Esophagus mucosa (tissue), 1 donor: ENCODE results near the gene CLRN3. TPM values are rescaled to one million over a fixed set of nuclear protein-coding genes. Genes with fewer than 3 reads are reported as not detected.

ENCODE experiments used
- ATAC-seq: fragments of 200-7000 bp; cut with Tn5 transposase; one replicate; pipeline ENCODE4 v1.9.1; 2020
- total RNA-seq: library from RNA; stranded (reverse); gene quantifications from one replicate; pipeline ENCODE4 v1.2.4, GENCODE V29; 2023
- donor health status: DM: yes; HTN: yes; CAD: no.

Gene CLRN3
- total RNA-seq, 1 donor from 2014 or later, result not detected

GRCh38 chr10:127845756-127846155 lies 47.0 kb downstream of the CLRN3 start:
- ATAC-seq, result no peak

- no peak for ATAC-seq
These were observed 51.9 kb downstream of the CLRN3 start for GRCh38 chr10:127840884-127841283.

- no peak for ATAC-seq
These were observed 55.8 kb downstream of the CLRN3 start for GRCh38 chr10:127836966-127837365.

- no peak for ATAC-seq
These were observed 56.6 kb downstream of the CLRN3 start for GRCh38 chr10:127836176-127836575.

- ATAC-seq, result no peak
These were observed 58.0 kb downstream of the CLRN3 start for GRCh38 chr10:127834791-127835190.

- peak; percentile 28 for ATAC-seq
These were observed 58.5 kb downstream of the CLRN3 start for GRCh38 chr10:127834221-127834620.

- no peak for ATAC-seq
These were observed 58.9 kb downstream of the CLRN3 start for GRCh38 chr10:127833804-127834203.

GRCh38 chr10:127832501-127832900 lies 60.2 kb downstream of the CLRN3 start:
- no peak for ATAC-seq

GRCh38 chr10:127830414-127830813 lies 62.3 kb downstream of the CLRN3 start:
- ATAC-seq, result no peak

Other genes with a start within 250 kb of the CLRN3 start
- 0.32 TPM for gene FOXI2, start 155.8 kb downstream of the CLRN3 start, total RNA-seq
- 23.1 TPM for gene PTPRE, start 14.2 kb upstream of the CLRN3 start, total RNA-seq
- 51.7 TPM for gene MKI67, start 233.5 kb upstream of the CLRN3 start, total RNA-seq